Caco-2 (cell line): ENCODE measurements around the gene ISL2. TPM values are rescaled to one million over a fixed set of nuclear protein-coding genes. Genes with fewer than 3 reads are reported as not detected.

Experiments
- BruUV-seq: library from RNA; stranded (reverse); fragments of 400-500 nt; replicated peaks from 2 replicates; lab custom pipeline; 2021; lab: Mats Ljungman, UMichigan
- CTCF ChIA-PET: fragments of 300-600 bp; sonication (Branson Sonifier 250); formaldehyde crosslinking; loops from one replicate; lab custom pipeline; 2022; ENCODE audit warnings: antibody characterized with exemption; lab: Charles Lee
- POLR2A ChIA-PET: fragments of 300-600 bp; sonication (Branson Sonifier 250); formaldehyde crosslinking; loops from one replicate; lab custom pipeline; 2022; ENCODE audit warnings: antibody characterized with exemption; lab: Charles Lee
- DNase-seq, 2 experiments: peaks; one replicate each; pipeline versions ENCODE4 v3.0.0 to v3.0.0-alpha.2; 2020 to 2022
- H3K27me3 ChIP-seq: replicated peaks from 2 replicates; pipeline ENCODE4 v1.6.0; 2011; ENCODE audit warnings: low read length; ENCODE audit not compliant: control insufficient read depth, insufficient read depth
- H3K36me3 ChIP-seq: 2 replicates; pipeline ENCODE4 v1.5.1; 2011; ENCODE audit warnings: low read length; ENCODE audit not compliant: control insufficient read depth, insufficient read depth
- H3K4me1 ChIP-seq: fragments of 250-450 bp; sonication (Bioruptor Pico); 2 replicates; pipeline ENCODE4 v1.5.1; 2020; ENCODE audit warnings: mild to moderate bottlenecking
- H3K4me3 ChIP-seq: 2 replicates; pipeline ENCODE4 v1.5.1; 2011; ENCODE audit warnings: low read depth, mild to moderate bottlenecking, control low read depth, low read length
- H3K9me3 ChIP-seq: fragments of 250-450 bp; sonication (Bioruptor Pico); 2 replicates; pipeline ENCODE4 v1.5.1; 2020; ENCODE audit warnings: mild to moderate bottlenecking, moderate library complexity
- H3K27ac Mint-ChIP-seq: one replicate; pipeline ENCODE4 v1.8.0; 2022; ENCODE audit warnings: mixed read lengths; ENCODE audit not compliant: unreplicated experiment
- H3K27me3 Mint-ChIP-seq: one replicate; pipeline ENCODE4 v1.8.0; 2022; ENCODE audit warnings: mixed read lengths; ENCODE audit not compliant: insufficient read depth, unreplicated experiment
- H3K36me3 Mint-ChIP-seq: one replicate; pipeline ENCODE4 v1.8.0; 2022; ENCODE audit warnings: mild to moderate bottlenecking, mixed read lengths; ENCODE audit not compliant: insufficient read depth, unreplicated experiment
- H3K4me1 Mint-ChIP-seq: one replicate; pipeline ENCODE4 v1.8.0; 2022; ENCODE audit warnings: low read depth, mixed read lengths; ENCODE audit not compliant: unreplicated experiment
- H3K4me3 Mint-ChIP-seq: one replicate; pipeline ENCODE4 v1.8.0; 2022; ENCODE audit warnings: mild to moderate bottlenecking, moderate library complexity, mixed read lengths; ENCODE audit not compliant: unreplicated experiment
- H3K9me3 Mint-ChIP-seq: one replicate; pipeline ENCODE4 v1.8.0; 2022; ENCODE audit warnings: mixed read lengths; ENCODE audit not compliant: unreplicated experiment
- CTCF ChIP-seq, 2 experiments: fragments of 200-600 bp in 1 of 2; IDR thresholded peaks; 1 replicate in 1 of 2; 2 replicates in 1 of 2; pipeline versions ENCODE4 v1.5.1 to v1.8.0; 2011 to 2022; ENCODE audit warnings: antibody characterized with exemption in 1 of 2, control low read depth in 1 of 2, inconsistent platforms in 1 of 2, low read depth in 1 of 2, low read length in 1 of 2, mild to moderate bottlenecking in 1 of 2, moderate library complexity in 1 of 2; ENCODE audit not compliant: insufficient read depth in 1 of 2, severe bottlenecking in 1 of 2, unreplicated experiment in 1 of 2
- intact Hi-C: fragments of 100-400 bp; cut with micrococcal nuclease; formaldehyde crosslinking; loops from one replicate; pipeline ENCODE4 v1.10.0; 2022; ENCODE audit not compliant: unreplicated experiment
- total RNA-seq: library from RNA; stranded (reverse); gene quantifications from 2 replicates; pipeline ENCODE4 v1.2.3, GENCODE V29; 2022

ISL2 gene
- total RNA-seq, 1 experiment from 2014 or later, result 11.0 TPM

GRCh38 chr15:76358453-76358852 is 21.9 kb downstream of the ISL2 start:
- Histone ChIP-seq H3K36me3 (no peaks in the 10 kb centered on the region), H3K4me3 (no peak overlapping the region), H3K4me1 (peaks cover 25% of the 10 kb centered on the region), H3K27me3 (no peaks in the 10 kb centered on the region), H3K9me3 (no peaks in the 10 kb centered on the region)
- Mint-ChIP-seq H3K4me3 (no peak overlapping the region), H3K4me1 (peaks cover 20% of the 10 kb centered on the region), H3K27me3 (no peaks in the 10 kb centered on the region), H3K27ac (no peak overlapping the region), H3K36me3 (peaks cover 6% of the 10 kb centered on the region), H3K9me3 (no peaks in the 10 kb centered on the region)
- ChIA-PET POLR2A (no interaction called here), CTCF (no interaction called here)
- no peak for TF ChIP-seq CTCF (IDR thresholded peaks at IDR 0.05; ENCODE audit: insufficient read depth in 1 of 2, low read depth in 1 of 2, low read length in 1 of 2, severe bottlenecking in 1 of 2, unreplicated experiment in 1 of 2)
- no peak for DNase-seq
- no TSS peak for BruUV-seq
- intact Hi-C loops, result no loop called here

GRCh38 chr15:76359152-76359551 is 22.6 kb downstream of the ISL2 start:
- no TSS peak for BruUV-seq
- CTCF ChIA-PET, result no interaction called here

GRCh38 chr15:76360416-76360815 is 23.8 kb downstream of the ISL2 start:
- Mint-ChIP-seq H3K36me3 (peaks cover 6% of the 10 kb centered on the region), H3K4me1 (peaks cover 9% of the 10 kb centered on the region), H3K4me3 (no peak overlapping the region), H3K27me3 (no peaks in the 10 kb centered on the region), H3K9me3 (no peaks in the 10 kb centered on the region), H3K27ac (no peak overlapping the region)
- POLR2A ChIA-PET, result no interaction called here
- Histone ChIP-seq H3K27me3 (no peaks in the 10 kb centered on the region), H3K4me1 (peaks cover 7% of the 10 kb centered on the region), H3K36me3 (no peaks in the 10 kb centered on the region), H3K4me3 (no peak overlapping the region), H3K9me3 (no peaks in the 10 kb centered on the region)
- no peak for TF ChIP-seq CTCF (IDR thresholded peaks at IDR 0.05; ENCODE audit: insufficient read depth in 1 of 2, low read depth in 1 of 2, low read length in 1 of 2, severe bottlenecking in 1 of 2, unreplicated experiment in 1 of 2)
- CTCF ChIA-PET, result no interaction called here
- no TSS peak for BruUV-seq
- intact Hi-C loops, result no loop called here
- DNase-seq, result no peak

More at GRCh38 chr15:76359152-76359551, 22.6 kb downstream of the ISL2 start:
- Histone ChIP-seq H3K36me3 (no peaks in the 10 kb centered on the region), H3K4me1 (peaks cover 20% of the 10 kb centered on the region), H3K27me3 (no peaks in the 10 kb centered on the region), H3K4me3 (no peak overlapping the region), H3K9me3 (no peaks in the 10 kb centered on the region)
- Mint-ChIP-seq H3K27ac (no peak overlapping the region), H3K4me1 (peaks cover 20% of the 10 kb centered on the region), H3K36me3 (peaks cover 6% of the 10 kb centered on the region), H3K4me3 (no peak overlapping the region), H3K27me3 (no peaks in the 10 kb centered on the region), H3K9me3 (no peaks in the 10 kb centered on the region)
- no peak for TF ChIP-seq CTCF (IDR thresholded peaks at IDR 0.05; ENCODE audit: insufficient read depth in 1 of 2, low read depth in 1 of 2, low read length in 1 of 2, severe bottlenecking in 1 of 2, unreplicated experiment in 1 of 2)
- POLR2A ChIA-PET, result no interaction called here
- intact Hi-C loops, result no loop called here
- DNase-seq, result no peak
